GM12801 (cell line): Measurements from ENCODE around the gene FLII.

Experiments
- TF ChIP-seq, protein P1 (sequence below): IDR thresholded peaks from one replicate; pipeline ENCODE4 v1.5.1; 2011; ENCODE audit warnings: control low read depth; ENCODE audit not compliant: insufficient read length; ENCODE audit errors: extremely low read depth

FLII gene

DNA sequence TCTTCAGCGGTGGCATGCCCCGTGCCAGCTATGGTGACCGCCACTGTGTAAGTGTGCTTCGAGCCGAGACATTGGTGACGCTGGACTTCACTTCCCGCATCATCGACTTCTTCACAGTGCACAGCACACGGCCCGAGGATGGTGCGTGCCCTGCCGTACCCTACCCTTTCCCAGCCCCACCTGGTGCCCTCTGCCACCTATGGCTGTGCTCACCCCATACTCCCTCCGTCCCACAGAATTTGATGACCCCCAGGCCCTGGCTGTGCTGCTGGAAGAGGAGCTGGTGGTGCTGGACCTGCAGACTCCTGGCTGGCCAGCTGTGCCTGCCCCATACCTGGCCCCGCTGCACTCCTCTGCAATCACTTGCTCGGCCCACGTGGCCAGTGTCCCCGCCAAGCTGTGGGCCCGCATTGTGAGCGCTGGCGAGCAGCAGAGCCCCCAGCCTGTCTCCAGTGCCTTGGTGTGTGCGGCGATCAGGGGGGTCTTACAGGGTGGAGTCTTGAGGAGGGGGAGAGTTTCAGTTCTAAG is 23.6 kb downstream of the FLII start:
- TF ChIP-seq, protein P1, sequence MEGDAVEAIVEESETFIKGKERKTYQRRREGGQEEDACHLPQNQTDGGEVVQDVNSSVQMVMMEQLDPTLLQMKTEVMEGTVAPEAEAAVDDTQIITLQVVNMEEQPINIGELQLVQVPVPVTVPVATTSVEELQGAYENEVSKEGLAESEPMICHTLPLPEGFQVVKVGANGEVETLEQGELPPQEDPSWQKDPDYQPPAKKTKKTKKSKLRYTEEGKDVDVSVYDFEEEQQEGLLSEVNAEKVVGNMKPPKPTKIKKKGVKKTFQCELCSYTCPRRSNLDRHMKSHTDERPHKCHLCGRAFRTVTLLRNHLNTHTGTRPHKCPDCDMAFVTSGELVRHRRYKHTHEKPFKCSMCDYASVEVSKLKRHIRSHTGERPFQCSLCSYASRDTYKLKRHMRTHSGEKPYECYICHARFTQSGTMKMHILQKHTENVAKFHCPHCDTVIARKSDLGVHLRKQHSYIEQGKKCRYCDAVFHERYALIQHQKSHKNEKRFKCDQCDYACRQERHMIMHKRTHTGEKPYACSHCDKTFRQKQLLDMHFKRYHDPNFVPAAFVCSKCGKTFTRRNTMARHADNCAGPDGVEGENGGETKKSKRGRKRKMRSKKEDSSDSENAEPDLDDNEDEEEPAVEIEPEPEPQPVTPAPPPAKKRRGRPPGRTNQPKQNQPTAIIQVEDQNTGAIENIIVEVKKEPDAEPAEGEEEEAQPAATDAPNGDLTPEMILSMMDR, result no peak

DNA sequence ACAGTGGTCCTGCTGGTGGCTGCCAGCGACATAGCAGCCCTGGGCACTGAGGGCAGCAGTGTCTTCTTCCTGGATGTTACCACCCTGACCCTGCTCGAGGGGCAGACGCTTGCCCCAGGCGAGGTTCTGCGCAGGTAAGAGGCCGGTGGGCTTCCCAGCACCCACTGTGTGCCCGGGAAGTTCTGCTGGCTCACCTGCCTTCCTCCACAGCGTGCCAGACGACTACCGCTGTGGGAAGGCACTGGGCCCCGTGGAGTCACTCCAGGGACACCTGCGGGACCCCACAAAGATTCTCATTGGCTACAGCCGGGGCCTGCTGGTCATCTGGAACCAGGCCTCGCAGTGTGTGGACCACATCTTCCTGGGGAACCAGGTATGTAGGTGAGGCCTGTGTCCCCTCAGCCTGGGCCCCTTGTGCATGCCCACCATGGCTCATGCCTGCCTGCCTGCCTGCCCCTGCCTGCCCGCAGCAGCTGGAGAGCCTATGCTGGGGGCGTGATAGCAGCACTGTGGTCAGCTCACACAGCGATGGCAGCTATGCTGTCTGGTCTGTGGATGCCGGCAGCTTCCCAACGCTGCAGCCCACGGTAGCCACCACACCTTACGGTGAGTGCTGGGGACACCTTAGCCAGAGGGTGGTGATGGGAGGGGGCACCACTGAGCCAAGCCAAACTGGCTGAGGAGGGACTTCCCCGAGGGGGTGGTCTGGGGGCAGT is 24.6 kb downstream of the FLII start:
- TF ChIP-seq, protein P1, result no peak

DNA sequence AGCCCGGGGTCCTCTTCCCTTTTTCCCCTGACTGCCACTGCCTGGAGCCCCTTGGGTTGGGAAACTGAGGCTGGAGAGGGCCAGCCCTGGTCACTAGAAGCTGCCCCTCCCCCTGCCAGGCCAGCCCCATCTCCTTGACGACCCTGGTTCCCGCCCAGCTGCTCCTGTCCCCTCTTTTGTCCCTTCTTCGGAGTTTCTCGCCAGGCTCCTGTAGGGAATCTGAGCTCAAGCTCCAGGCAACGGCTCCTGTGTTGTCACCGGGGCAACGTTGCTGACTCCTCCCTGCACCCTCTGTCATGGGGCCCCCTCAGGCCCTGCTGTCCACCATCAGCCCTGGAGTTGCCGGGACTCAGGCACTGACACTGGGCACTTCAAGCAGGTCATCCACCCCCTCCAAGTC is 27.4 kb downstream of the FLII start:
- TF ChIP-seq, protein P1, result no peak

GRCh38 chr17:18230288-18231141 is 28.0 kb downstream of the FLII start:
- TF ChIP-seq, protein P1, result no peak

DNA sequence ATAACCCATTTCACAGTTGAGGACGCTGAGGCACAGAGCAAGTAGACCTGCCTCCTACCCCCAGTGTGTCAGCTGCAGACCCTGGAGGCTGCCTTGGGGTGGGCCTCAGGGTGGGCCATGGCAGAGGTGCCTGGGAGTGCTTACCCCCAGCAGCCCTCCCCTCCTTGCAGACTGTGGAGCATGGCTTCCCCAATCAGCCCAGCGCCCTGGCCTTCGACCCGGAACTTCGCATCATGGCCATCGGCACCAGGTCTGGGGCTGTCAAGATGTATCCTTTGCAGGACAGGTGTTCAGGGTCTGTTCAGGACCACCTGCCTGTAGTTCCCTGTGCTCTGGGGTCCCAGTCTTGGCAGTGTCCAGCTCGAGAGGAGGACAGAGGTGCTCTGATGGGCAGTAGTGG is 28.8 kb downstream of the FLII start:
- TF ChIP-seq, protein P1, result no peak

DNA sequence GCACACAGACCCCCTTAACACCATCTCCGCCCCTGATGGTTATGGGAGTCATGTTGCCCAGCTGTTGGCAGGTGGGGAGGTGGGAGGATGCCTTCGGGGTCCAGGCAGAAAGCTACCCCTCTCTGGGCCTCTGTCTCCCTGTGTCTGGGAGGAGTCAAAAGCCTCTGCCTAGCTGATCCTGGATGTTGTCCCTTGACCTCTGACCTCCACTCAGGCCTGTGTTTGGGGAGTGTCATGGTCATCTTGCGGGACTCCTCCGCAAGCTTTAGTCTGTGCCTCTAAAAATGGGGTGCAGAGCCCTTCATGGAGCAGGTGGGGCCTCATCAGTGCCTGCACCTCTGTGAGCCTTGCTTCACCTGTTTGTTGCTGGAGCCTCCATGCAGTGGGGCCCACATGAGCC is 29.3 kb downstream of the FLII start:
- TF ChIP-seq, protein P1, result no peak

DNA sequence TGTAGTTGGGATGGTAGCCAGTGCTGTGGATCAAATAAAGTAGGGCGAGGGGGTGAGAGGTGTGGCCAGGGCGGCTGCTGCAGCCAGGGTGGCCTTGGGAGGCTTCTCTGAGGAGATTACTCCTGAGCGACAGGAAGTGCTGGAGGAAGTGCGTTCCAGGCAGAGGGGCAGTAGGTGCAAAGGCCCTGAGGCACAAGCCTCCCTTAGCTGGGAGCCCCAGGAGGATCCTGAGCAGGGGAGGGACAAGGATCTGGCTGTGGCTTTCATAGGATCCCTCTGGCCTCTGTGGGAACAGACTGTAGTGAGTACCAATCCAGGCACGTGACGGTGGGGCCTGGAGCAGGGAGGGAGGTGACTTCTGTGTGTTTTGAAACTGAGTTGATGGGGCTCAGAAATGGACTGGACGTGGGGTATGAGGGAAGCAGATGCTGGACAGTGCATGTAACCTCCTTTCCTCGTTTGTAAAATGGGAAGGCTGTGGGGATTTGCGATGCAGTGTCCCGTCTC is 30.3 kb downstream of the FLII start:
- TF ChIP-seq, protein P1, result no peak
